Endothelial cell of umbilical vein (primary cell): Measurements from ENCODE around the gene CLSTN2. TPM values are rescaled to one million over a fixed set of nuclear protein-coding genes. Genes with fewer than 3 reads are reported as not detected.

Experiments
- BruUV-seq: library from RNA; stranded (reverse); fragments of 400-500 nt; replicated peaks from 2 replicates; lab custom pipeline; 2021; lab: Mats Ljungman, UMichigan
- CTCF ChIA-PET: fragments of 300-600, 350-600 bp; sonication (Branson Sonifier 250); formaldehyde crosslinking; loops from one replicate; lab custom pipeline; 2021; ENCODE audit warnings: antibody characterized with exemption, inconsistent platforms; lab: Charles Lee
- POLR2A ChIA-PET: fragments of 300-600, 350-600 bp; sonication (Branson Sonifier 250); formaldehyde crosslinking; loops from one replicate; lab custom pipeline; 2021; ENCODE audit warnings: antibody characterized with exemption, inconsistent platforms; lab: Charles Lee
- DNase-seq: peaks from one replicate; pipeline ENCODE4 v3.0.0-alpha.2; 2011; ENCODE audit warnings: low read depth, low spot score
- FAIRE-seq: peaks from 2 replicates; lab custom pipeline; 2011; peaks lifted over from hg19 to GRCh38; lab: Jason Lieb, UNC
- H2AFZ ChIP-seq: 2 replicates; pipeline ENCODE4 v1.6.0; 2012; ENCODE audit warnings: low read depth, low read length, control low read depth, inconsistent platforms
- H3K27ac ChIP-seq: 2 replicates; pipeline ENCODE4 v1.5.1; 2011; ENCODE audit warnings: low read depth, mild to moderate bottlenecking, control low read depth, low read length, moderate library complexity; ENCODE audit not compliant: insufficient read depth
- H3K27me3 ChIP-seq, 2 experiments: 2 replicates each; pipeline versions ENCODE4 v1.6.0 to v1.6.1; 2011; ENCODE audit warnings: low read length in 2 of 2, mixed read lengths in 1 of 2; ENCODE audit not compliant: control insufficient read depth in 2 of 2, insufficient read depth in 2 of 2
- H3K36me3 ChIP-seq, 2 experiments: 2 replicates in 1 of 2; 3 replicates in 1 of 2; pipeline ENCODE4 v1.5.1; 2011; ENCODE audit warnings: low read length in 2 of 2, mild to moderate bottlenecking in 1 of 2, moderate library complexity in 1 of 2; ENCODE audit not compliant: control insufficient read depth in 2 of 2, insufficient read depth in 2 of 2; ENCODE audit errors: extremely low read depth in 1 of 2
- H3K4me1 ChIP-seq: 3 replicates; pipeline ENCODE4 v1.5.1; 2011; ENCODE audit warnings: mild to moderate bottlenecking, low read length; ENCODE audit not compliant: control insufficient read depth, insufficient read depth; ENCODE audit errors: extremely low read depth
- H3K4me2 ChIP-seq: 2 replicates; pipeline ENCODE4 v1.6.1; 2011; ENCODE audit warnings: low read length, control low read depth, mixed read lengths; ENCODE audit not compliant: insufficient read depth
- H3K4me3 ChIP-seq, 3 experiments: fragments of 200-600 bp in 1 of 3; sonication (generic), shearing (Covaris generic) in 1 of 3; replicated peaks in 1 of 3; 2 replicates each; pipeline ENCODE4 v1.5.1; 2011 to 2016; ENCODE audit warnings: control low read depth in 3 of 3, low read length in 3 of 3, mild to moderate bottlenecking in 2 of 3, inconsistent platforms in 1 of 3, low read depth in 1 of 3, moderate library complexity in 1 of 3; ENCODE audit not compliant: insufficient read depth in 1 of 3
- H3K79me2 ChIP-seq: 2 replicates; pipeline ENCODE4 v1.6.0; 2012; ENCODE audit warnings: low read length, inconsistent platforms; ENCODE audit not compliant: control insufficient read depth, insufficient read depth
- H3K9ac ChIP-seq: replicated peaks from 2 replicates; pipeline ENCODE3; 2011; ENCODE audit warnings: low read length, control low read depth; ENCODE audit not compliant: insufficient read depth; ENCODE audit errors: extremely low read depth
- H3K9me1 ChIP-seq: replicated peaks from 3 replicates; pipeline ENCODE4 v1.6.0; 2011; ENCODE audit warnings: mild to moderate bottlenecking, low read length; ENCODE audit not compliant: control insufficient read depth, insufficient read depth; ENCODE audit errors: extremely low read depth
- H3K9me3 ChIP-seq: replicated peaks from 2 replicates; pipeline ENCODE4 v1.5.1; 2012; ENCODE audit warnings: low read length, inconsistent platforms; ENCODE audit not compliant: control insufficient read depth, insufficient read depth
- H4K20me1 ChIP-seq: replicated peaks from 2 replicates; pipeline ENCODE3; 2011; ENCODE audit warnings: mild to moderate bottlenecking, low read length; ENCODE audit not compliant: control insufficient read depth, insufficient read depth; ENCODE audit errors: extremely low read depth
- JUN ChIP-seq: IDR thresholded peaks from 2 replicates; pipeline ENCODE4 v1.6.1; 2011; ENCODE audit warnings: borderline replicate concordance, low read depth; ENCODE audit not compliant: insufficient read length, insufficient read depth
- POLR2A ChIP-seq: IDR thresholded peaks from 2 replicates; pipeline ENCODE4 v1.6.1; 2012; ENCODE audit warnings: low read depth, mild to moderate bottlenecking, control low read depth, low read length
- dilution Hi-C: fragments of 300-500 bp; cut with MboI; formaldehyde crosslinking; loops from one replicate; pipeline ENCODE4 v1.15.0; 2019; ENCODE audit warnings: low sequenced_read_pairs; ENCODE audit not compliant: extremely low pct_ligation_motif_present
- intact Hi-C: fragments of 100-400 bp; cut with micrococcal nuclease; formaldehyde crosslinking; loops from one replicate; pipeline ENCODE4 v1.10.0; 2022
- polyA plus RNA-seq, 4 experiments: library from polyadenylated mRNA; depleted of rRNA in 3 of 4; stranded (reverse) in 3 of 4; unstranded in 1 of 4; fragments of >200 nt; gene quantifications; 2 replicates each; pipeline versions ENCODE4 v1.2.1 to v1.2.3, GENCODE V29; 2011 to 2012; ENCODE audit warnings: missing spikeins in 1 of 4
- total RNA-seq: library from RNA; stranded (reverse); gene quantifications from 2 replicates; pipeline ENCODE4 v1.2.3, GENCODE V29; 2021
- TF ChIP-seq, protein P1 (sequence below), 2 donors: IDR thresholded peaks; 1 replicate in 1 of 2; 2 replicates in 1 of 2; pipeline ENCODE4 v1.5.1; 2011; ENCODE audit warnings: low read length in 2 of 2, mild to moderate bottlenecking in 2 of 2, moderate library complexity in 2 of 2, control low read depth in 1 of 2, inconsistent platforms in 1 of 2, low read depth in 1 of 2; ENCODE audit not compliant: insufficient read depth in 1 of 2; ENCODE audit errors: extremely low read depth in 1 of 2
- TF ChIP-seq, protein P2 (sequence below): IDR thresholded peaks from 2 replicates; pipeline ENCODE4 v1.6.1; 2011; ENCODE audit not compliant: insufficient read depth, insufficient read length

The CLSTN2 gene
- total and polyA plus RNA-seq, 2 donors (not counting 3 experiments of a cell fraction or from before 2014, with no cell fraction given) = 0.26 to 0.38 TPM

DNA sequence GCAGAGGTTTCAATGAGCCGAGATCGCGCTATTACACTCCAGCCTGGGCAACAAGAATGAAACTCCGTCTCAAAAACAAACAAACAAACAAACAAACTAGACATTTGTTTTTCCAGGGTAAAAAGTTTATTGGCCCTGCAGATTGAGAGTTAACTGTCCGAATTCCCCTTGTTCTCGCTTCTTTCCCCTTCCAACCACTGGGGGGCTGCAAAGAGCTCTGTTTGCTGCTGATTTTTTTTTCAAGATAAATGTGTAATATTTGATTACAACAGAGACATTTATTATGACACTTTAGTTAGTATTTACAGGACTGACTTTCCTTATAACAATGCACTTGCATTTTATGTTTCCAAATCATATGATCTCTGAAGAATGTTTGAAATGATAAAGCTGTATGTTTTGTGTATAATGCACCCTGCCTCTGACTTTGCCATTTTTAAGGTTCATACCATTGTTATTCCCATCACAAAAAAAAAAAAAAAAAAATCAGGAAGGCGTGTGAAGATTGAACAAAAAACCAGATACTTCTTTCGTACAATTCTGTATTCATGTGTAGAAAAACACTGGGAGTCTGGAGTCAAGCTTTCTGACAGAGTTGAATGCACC lies 2.8 kb downstream of the CLSTN2 start:
- H3K27ac ChIP-seq = no peak overlapping the region
- intact Hi-C loops (loop anchor here (1.0 to 2.0 kb wide), 2 partner anchors 799 to 926 kb away; no protein-coding TSS in a partner anchor), dilution Hi-C loops (no loop called here)
- peaks cover 17 to 28% of the 10 kb centered on the region in 2 experiments for H3K27me3 ChIP-seq
- no peak overlapping the region for H2AFZ ChIP-seq
- no peak overlapping the region for H3K4me3 ChIP-seq
- no peaks in the 10 kb centered on the region for H3K9me3 ChIP-seq
- FAIRE-seq = peak; percentile 47
- H3K4me1 ChIP-seq = no peaks in the 10 kb centered on the region
- no TSS peak for BruUV-seq
- ChIA-PET POLR2A (no interaction called here), CTCF (interaction anchor here (0.7 to 1.8 kb wide), 10 partner anchors 10 to 1168 kb away, joined by 3 to 7 read pairs (median 4); no protein-coding TSS in a partner anchor)
- H3K4me2 ChIP-seq = no peak overlapping the region
- TF ChIP-seq, protein P1, sequence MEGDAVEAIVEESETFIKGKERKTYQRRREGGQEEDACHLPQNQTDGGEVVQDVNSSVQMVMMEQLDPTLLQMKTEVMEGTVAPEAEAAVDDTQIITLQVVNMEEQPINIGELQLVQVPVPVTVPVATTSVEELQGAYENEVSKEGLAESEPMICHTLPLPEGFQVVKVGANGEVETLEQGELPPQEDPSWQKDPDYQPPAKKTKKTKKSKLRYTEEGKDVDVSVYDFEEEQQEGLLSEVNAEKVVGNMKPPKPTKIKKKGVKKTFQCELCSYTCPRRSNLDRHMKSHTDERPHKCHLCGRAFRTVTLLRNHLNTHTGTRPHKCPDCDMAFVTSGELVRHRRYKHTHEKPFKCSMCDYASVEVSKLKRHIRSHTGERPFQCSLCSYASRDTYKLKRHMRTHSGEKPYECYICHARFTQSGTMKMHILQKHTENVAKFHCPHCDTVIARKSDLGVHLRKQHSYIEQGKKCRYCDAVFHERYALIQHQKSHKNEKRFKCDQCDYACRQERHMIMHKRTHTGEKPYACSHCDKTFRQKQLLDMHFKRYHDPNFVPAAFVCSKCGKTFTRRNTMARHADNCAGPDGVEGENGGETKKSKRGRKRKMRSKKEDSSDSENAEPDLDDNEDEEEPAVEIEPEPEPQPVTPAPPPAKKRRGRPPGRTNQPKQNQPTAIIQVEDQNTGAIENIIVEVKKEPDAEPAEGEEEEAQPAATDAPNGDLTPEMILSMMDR (IDR thresholded peaks at IDR 0.05; ENCODE audit: extremely low read depth in 1 of 2, insufficient read depth in 1 of 2, low read depth in 1 of 2, low read length in 2 of 2) = peak; percentile 59
- TF ChIP-seq, protein P2, sequence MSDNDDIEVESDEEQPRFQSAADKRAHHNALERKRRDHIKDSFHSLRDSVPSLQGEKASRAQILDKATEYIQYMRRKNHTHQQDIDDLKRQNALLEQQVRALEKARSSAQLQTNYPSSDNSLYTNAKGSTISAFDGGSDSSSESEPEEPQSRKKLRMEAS = no peak
- TF ChIP-seq JUN (no peak), POLR2A (no peak)
- H3K9me1 ChIP-seq = no peaks in the 10 kb centered on the region
- H4K20me1 ChIP-seq = no peaks in the 10 kb centered on the region
- H3K36me3 ChIP-seq = no peaks in the 10 kb centered on the region
- peak; percentile 34 for DNase-seq
- no peaks in the 10 kb centered on the region for H3K79me2 ChIP-seq
- H3K9ac ChIP-seq = no peak overlapping the region
